HG02798 (cell line): Measurements from ENCODE around the gene PNPLA7.
"Not testable (repeated sequence)": the region's sequence is repeated elsewhere in the genome, so short reads cannot be mapped to it uniquely, and the experiment has no call there.

Experiments
- ATAC-seq: cut with Tn5 transposase; IDR thresholded peaks from one replicate; pipeline ENCODE4 v1.9.1; 2021; ENCODE audit warnings: mild to moderate bottlenecking; ENCODE audit not compliant: unreplicated experiment, poor library complexity

The PNPLA7 gene

GRCh38 chr9:137575716-137576411 is 25.7 kb upstream of the PNPLA7 start:
- ATAC-seq, result no peak

- ATAC-seq, result no peak
Measured at GRCh38 chr9:137575364-137575715, 25.1 kb upstream of the PNPLA7 start.

GRCh38 chr9:137574192-137574591 is 24.0 kb upstream of the PNPLA7 start:
- no peak for ATAC-seq

- no peak for ATAC-seq
Measured at GRCh38 chr9:137570566-137570965, 20.4 kb upstream of the PNPLA7 start.

GRCh38 chr9:137569609-137570203 is 19.5 kb upstream of the PNPLA7 start:
- ATAC-seq, result no peak

GRCh38 chr9:137568445-137568844 is 18.2 kb upstream of the PNPLA7 start:
- not testable (repeated sequence) for ATAC-seq

GRCh38 chr9:137564817-137565411 is 14.7 kb upstream of the PNPLA7 start:
- ATAC-seq, result no peak

GRCh38 chr9:137564134-137564533 is 13.9 kb upstream of the PNPLA7 start:
- ATAC-seq, result no peak

- ATAC-seq, result no peak
Measured at GRCh38 chr9:137558127-137558526, 7.9 kb upstream of the PNPLA7 start.

- no peak for ATAC-seq
Measured at GRCh38 chr9:137556069-137556838, 6.1 kb upstream of the PNPLA7 start.

GRCh38 chr9:137555179-137555578 is 5.0 kb upstream of the PNPLA7 start:
- ATAC-seq, result no peak

- ATAC-seq, result no peak
Measured at GRCh38 chr9:137554349-137554748, 4.1 kb upstream of the PNPLA7 start.

GRCh38 chr9:137553654-137554053 is 3.5 kb upstream of the PNPLA7 start:
- not testable (repeated sequence) for ATAC-seq

GRCh38 chr9:137552022-137552768 is 2.0 kb upstream of the PNPLA7 start:
- no peak for ATAC-seq

- ATAC-seq, result peak; percentile 92
Measured at GRCh38 chr9:137551264-137552021, 1.2 kb upstream of the PNPLA7 start, which contains the start of gene MRPL41. MRPL41 (plus strand) TSS chr9:137551879; CDS start chr9:137552082, 203 bp downstream.

- not testable (repeated sequence) for ATAC-seq
Measured at GRCh38 chr9:137550958-137551263, 709 bp upstream of the PNPLA7 start.

GRCh38 chr9:137547687-137548543 is 2.3 kb downstream of the PNPLA7 start:
- ATAC-seq, result no peak

- no peak for ATAC-seq
Measured at GRCh38 chr9:137545123-137545522, 5.1 kb downstream of the PNPLA7 start.
